ENCODE measurements around the gene LRRC27.

- TF ChIP-seq TCF4 (CRISPR knock-in tag; IDR thresholded peaks at IDR 0.05; ENCODE audit: borderline replicate concordance) (no peak), ESRRG (CRISPR knock-in tag; IDR thresholded peaks at IDR 0.05) (no peak)
Measured at GRCh38 chr10:132363376-132363775, 31.4 kb downstream of the LRRC27 start.
